ACHN (cell line): ENCODE data around the gene PARP2.

Source experiments
- DNase-seq: peaks from one replicate; pipeline ENCODE4 v3.0.0-alpha.2; 2015
- in situ Hi-C: cut with HindIII; loops from 2 replicates; pipeline ENCODE4 v1.10.0; 2017; ENCODE audit warnings: low sequenced_read_pairs, low pct_ligation_motif_present, low pct_unique_long_range_greater_than_20kb

Gene PARP2, protein sequence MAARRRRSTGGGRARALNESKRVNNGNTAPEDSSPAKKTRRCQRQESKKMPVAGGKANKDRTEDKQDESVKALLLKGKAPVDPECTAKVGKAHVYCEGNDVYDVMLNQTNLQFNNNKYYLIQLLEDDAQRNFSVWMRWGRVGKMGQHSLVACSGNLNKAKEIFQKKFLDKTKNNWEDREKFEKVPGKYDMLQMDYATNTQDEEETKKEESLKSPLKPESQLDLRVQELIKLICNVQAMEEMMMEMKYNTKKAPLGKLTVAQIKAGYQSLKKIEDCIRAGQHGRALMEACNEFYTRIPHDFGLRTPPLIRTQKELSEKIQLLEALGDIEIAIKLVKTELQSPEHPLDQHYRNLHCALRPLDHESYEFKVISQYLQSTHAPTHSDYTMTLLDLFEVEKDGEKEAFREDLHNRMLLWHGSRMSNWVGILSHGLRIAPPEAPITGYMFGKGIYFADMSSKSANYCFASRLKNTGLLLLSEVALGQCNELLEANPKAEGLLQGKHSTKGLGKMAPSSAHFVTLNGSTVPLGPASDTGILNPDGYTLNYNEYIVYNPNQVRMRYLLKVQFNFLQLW

GRCh38 chr14:20343092-20343861 lies at the start of gene PARP2:
PARP2 (plus strand) TSS chr14:20343635; CDS start chr14:20343642, 7 bp downstream.
- peak; percentile 98 for DNase-seq
- in situ Hi-C loops: no loop called here

- no peak for DNase-seq
- in situ Hi-C loops: no loop called here
Observed at GRCh38 chr14:20294636-20295035, 48.8 kb upstream of the PARP2 start.

DNA sequence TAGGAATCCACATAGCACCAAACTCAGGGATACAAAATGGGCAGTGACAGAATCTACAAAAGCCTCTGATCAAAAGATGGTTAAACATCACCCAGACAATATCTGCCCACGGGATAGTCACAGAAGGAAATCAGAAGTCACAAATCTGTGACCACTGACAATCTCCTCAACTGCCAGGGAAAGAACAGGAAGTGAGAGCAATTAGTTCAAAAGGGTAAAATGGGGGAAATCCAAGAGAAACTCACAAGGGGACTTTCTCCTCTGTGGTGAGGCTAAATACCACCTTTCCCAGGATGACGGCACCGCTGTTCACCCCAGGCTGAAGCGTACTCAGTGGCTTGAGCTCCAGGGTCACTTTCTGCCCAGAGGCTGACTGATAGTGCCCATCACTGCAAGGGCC lies 48.4 kb upstream of the PARP2 start:
- in situ Hi-C loops: no loop called here

GRCh38 chr14:20302042-20302755 lies 41.2 kb upstream of the PARP2 start:
- in situ Hi-C loops: no loop called here
- DNase-seq: peak; percentile 53

More for the DNA sequence above, 48.4 kb upstream of the PARP2 start:
- DNase-seq: no peak

DNA sequence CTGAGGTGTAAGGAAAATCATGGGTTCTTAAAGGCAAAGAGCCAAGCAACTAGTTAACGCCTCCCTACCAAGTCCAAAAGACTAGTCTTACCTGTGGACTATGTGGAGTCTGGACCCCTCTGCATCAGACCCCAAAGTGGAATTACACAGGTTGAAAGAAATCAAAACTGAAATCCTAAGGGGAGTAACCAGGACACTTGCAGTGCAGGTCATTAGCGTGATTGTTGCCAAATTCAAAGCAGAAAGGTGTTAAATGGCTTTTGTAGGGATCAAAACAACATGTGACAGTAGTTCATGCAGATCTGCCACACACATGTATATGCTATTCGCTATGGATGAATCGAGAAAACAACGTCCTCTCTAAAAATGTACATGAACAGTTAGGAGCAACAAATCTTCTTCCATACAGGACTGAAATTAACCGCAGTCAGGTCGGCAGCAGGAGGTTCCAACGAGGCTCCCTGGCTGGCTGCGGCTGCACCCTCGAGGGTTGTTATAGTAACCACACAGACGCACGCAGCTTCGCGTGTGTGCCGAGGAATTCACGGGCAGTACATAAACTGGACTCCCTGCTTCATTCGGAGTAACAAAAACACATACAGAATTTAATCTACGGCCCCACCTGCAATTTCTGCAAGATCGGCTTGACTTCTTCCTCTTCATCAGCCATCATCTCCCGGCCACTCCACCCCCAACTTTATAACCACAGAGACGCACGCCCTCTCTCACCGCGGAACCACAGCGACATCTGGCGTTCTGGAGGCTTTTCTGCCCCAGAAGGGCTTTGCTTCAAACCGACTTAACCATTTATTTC lies 38.0 kb upstream of the PARP2 start, which contains the start of gene TTC5:
Gene TTC5, minus strand, starts transcription at position 687 of the 814 bp plus-strand sequence. Its CDS starts 14 bp downstream, at position 673.
- in situ Hi-C loops: no loop called here
- DNase-seq: peak; percentile 81

DNA sequence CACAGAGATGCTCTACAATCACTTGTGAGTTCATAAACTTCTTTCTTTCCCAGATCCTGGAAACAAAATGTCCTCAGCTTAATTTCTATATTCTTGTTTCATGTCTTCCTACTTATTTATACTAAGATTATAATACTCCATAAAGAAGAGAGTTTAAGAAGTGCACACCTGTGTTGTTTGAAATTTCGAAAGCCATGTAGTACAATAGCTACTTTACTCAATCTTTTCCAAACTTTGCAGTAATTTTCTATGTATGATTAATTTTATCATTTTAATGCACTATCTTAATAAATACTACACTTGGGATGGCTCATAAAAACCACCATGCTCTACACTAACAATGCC lies 37.4 kb upstream of the PARP2 start:
- in situ Hi-C loops: no loop called here
- DNase-seq: no peak

DNA sequence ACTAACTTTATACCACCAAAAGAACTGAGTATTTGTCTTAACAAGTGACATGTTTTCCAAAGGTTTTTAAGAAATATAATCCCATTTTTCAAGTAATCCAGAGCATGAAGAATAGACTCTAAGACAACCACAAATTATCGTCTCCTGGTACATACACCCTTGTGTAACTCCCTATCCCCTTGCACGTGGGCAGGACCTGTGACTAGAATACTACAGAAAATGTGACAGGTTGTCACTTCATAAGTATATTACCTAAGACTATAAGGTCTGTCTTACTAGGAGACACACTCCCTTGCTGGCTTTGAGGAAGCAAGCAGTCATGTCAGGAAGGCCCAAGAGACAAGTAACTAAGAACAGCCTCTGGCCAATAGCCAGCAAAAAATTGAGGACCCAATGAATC lies 29.4 kb upstream of the PARP2 start:
- no peak for DNase-seq
- in situ Hi-C loops: no loop called here

DNA sequence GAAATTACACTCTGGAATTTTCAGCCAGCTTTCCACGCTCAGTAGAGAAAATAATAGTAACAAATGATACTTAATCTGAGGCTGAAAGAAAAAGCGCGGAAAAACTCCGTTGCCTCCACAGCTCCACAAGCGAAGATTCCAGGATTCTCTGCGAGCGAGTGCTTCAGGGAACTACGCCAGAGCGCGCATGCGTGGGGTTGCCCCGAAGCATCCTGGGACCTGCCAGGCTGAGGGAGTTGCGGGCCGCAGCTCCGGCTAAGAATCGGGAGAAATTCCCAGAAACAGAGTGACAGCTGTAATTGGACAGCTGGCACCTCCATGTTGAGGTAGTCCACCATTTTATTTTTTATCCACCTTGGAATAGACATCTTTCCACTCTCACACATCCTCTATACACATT lies 25.7 kb upstream of the PARP2 start:
- in situ Hi-C loops: no loop called here
- no peak for DNase-seq

DNA sequence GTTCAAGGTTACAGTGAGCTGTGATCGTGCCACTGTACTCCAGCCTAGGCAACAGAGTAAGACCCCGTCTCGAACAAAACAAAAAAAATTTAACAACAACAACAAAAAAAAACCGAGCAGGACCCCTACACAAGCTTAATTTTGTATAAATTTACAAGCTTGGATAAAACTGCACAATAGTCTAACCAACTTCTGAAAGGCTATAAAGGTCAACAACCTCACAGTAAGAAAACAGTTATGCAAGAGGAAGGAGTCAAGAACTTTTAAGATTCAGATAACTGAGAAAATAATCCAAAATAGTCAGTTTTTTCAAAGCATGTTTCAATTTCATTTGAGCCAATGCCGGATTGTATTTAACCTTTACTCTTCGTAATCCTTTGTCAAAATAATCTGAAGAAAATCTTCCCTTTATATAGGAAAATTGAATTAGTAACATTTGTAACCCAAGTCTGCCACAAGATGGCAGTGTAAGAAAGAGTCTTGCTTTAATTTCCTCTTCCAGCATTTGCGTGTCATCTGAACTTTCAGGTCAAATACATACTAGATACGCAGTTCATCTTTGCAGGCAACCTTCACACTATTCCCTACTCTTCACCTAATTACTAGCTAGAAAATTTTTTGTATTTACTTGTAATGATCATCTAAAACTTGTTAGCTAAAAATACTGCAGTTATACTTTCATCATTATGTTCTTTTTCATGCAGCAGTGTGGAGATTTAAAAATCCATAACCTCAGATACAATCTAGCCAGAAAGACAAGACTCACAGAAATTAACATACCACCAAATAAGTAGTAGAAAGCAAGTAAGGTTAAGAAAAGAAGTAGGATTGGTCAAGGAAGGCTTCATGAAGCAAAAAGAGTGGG lies 16.2 kb upstream of the PARP2 start:
- in situ Hi-C loops: no loop called here
- peak; percentile 64 for DNase-seq

DNA sequence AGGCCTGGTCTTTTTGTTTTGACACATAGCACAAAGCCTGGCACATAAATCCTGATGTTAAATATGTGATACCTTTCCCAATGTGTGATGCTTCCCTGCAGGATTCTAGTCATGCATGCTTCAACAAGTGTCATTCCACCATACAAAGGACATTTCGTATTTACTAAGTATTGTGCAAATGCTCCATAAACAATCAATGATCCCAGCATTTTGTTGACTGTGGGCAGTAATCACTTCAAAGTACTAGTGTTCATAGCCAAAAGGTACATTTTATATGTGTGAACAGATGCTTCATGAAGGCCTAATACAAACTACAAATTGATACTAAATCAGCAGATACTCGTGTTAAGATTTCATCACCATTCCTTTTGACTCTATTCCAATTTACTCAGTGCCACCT lies 14.7 kb upstream of the PARP2 start:
- in situ Hi-C loops: no loop called here
- no peak for DNase-seq

DNA sequence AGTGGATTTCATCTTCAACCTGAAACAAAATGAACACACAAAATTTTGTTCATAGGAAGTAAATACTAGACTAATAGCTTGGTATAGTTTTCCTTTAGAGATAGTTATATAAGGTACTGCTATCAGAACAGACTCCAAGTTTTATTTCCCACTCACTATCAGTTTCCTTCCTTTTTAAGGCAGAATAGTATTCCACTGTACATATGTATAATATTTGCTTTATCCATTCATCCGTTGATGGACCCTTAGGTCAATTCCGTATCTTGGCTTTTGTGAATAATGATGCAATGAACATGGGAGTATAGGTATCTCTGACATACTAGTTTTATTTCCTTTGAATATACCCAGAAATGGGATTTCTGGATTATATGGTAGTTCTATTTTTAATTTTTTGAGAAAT lies 14.1 kb upstream of the PARP2 start:
- in situ Hi-C loops: no loop called here
- no peak for DNase-seq

- no peak for DNase-seq
- in situ Hi-C loops: no loop called here
Observed at GRCh38 chr14:20331053-20331613, 12.3 kb upstream of the PARP2 start.

DNA sequence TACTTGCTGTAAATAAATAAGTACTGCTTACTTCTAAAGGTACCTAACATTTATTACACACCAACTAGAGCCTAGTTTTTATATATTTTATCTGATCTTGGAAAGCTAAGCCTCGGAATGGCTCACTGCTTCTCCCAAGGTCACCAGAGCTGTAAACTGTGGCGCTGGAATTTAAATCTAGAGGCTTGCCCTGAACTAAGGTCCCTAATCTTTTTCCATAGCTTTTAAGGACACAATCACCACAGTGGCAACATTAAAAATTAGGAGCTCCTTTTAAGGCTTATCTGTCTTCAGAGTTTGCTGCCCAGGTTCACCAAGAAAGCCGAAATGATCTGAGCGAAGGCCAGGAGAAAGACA lies 11.0 kb upstream of the PARP2 start:
- DNase-seq: peak; percentile 22
- in situ Hi-C loops: no loop called here

DNA sequence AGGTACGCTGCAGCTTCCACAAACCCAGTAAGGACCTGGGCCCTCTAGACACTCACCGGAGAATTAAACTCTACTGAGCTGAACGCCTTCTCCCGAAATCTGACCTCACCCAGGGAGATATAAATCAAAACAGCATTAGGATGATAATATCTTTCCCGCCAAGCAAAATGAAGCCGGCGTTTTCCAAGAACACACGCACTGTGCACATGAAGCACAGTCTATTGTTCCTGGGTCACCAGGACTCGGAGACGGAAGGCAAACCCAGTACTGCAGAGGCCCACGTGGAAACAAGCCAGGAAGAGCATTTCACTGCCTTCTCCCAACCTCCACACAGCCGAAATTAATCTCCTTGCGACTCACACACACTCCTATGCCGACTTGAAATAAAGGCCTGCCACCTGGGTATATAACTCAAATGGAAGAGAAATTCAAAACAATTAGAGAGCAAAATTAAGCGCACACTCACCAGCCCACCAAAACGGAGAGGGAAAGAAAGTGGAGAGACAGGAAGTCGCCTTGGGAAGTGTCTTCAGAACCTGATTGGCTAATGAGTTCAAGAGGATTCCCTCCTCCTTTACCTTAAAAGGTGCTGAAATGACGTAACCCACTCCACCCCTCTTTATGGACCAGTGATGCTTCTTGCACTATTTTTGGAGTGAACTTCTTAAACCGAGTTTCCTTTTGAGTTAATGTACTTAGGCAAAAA lies 10.5 kb upstream of the PARP2 start, which contains the start of gene CCNB1IP1:
Gene CCNB1IP1, minus strand, starts transcription at position 492 of the 706 bp plus-strand sequence. CDS start 16,756 bp downstream, outside the sequence.
- peak; percentile 85 for DNase-seq
- in situ Hi-C loops: no loop called here

DNA sequence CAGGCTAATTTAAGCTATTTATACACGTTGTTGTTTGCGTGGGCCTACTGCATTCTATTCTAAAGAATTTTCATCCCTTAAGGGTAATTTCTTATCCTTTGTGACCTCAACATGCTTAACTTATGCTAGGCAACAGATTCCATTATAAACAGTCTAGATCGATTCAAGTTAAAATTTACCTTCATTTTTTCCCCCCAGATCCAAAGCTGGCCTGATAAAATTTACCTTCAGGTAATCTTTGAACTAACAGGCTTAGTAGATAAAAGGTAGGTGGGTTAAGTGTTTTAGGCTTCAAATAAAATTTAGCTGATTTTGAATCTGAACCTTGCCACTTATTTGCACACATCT lies 10.0 kb upstream of the PARP2 start:
- in situ Hi-C loops: no loop called here
- DNase-seq: no peak

DNA sequence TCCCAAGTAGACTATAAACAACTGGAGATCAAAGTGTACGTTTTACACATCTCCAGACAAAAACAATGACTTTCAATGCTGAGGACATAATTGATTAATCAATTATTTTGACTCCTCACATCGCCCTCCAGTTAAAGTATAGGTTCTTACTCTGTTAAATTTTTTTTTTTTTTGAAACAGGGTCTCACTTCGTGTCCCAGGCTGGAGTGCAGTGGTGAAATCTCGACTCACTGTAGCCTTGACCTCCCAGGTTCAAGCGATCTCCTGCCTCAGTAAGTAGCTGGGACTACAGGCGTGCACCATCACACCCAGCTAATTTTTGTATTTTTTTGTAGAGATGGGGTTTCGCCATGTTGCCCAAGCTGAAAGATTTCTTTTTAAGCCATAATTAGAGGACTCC lies 9.4 kb upstream of the PARP2 start:
- in situ Hi-C loops: no loop called here
- no peak for DNase-seq
